ENCODE results near the gene OXLD1. TPM values are rescaled to one million over a fixed set of nuclear protein-coding genes. Genes with fewer than 3 reads are reported as not detected.
"Not testable (repeated sequence)": the region's sequence is repeated elsewhere in the genome, so short reads cannot be mapped to it uniquely, and the experiment has no call there.

The OXLD1 gene
- total RNA-seq, 1 experiment from 2014 or later: 42.8 TPM

GRCh38 chr17:81630274-81630673 lies 36.1 kb downstream of the OXLD1 start:
- POLR2A ChIA-PET: no interaction called here
- in situ Hi-C loops (cut with HindIII; ENCODE audit: low pct_unique_long_range_greater_than_20kb, low sequenced_read_pairs): no loop called here
- Histone ChIP-seq H3K4me1 (ENCODE audit: control insufficient read depth, insufficient read depth, low read length) (no peaks in the 10 kb centered on the region), H3K27me3 (ENCODE audit: control insufficient read depth, insufficient read depth, low read length) (no peaks in the 10 kb centered on the region), H3K9me3 (ENCODE audit: control insufficient read depth, insufficient read depth, low read depth, low read length) (no peaks in the 10 kb centered on the region), H3K4me3 (ENCODE audit: low read depth in 2 of 2, low read length in 2 of 2) (no peak overlapping the region), H3K27ac (ENCODE audit: low read length) (no peak overlapping the region), H3K36me3 (ENCODE audit: control insufficient read depth, insufficient read depth, low read length) (peaks cover 9% of the 10 kb centered on the region; the same call in 1 of the 2 replicates)
- TF ChIP-seq, protein P1, sequence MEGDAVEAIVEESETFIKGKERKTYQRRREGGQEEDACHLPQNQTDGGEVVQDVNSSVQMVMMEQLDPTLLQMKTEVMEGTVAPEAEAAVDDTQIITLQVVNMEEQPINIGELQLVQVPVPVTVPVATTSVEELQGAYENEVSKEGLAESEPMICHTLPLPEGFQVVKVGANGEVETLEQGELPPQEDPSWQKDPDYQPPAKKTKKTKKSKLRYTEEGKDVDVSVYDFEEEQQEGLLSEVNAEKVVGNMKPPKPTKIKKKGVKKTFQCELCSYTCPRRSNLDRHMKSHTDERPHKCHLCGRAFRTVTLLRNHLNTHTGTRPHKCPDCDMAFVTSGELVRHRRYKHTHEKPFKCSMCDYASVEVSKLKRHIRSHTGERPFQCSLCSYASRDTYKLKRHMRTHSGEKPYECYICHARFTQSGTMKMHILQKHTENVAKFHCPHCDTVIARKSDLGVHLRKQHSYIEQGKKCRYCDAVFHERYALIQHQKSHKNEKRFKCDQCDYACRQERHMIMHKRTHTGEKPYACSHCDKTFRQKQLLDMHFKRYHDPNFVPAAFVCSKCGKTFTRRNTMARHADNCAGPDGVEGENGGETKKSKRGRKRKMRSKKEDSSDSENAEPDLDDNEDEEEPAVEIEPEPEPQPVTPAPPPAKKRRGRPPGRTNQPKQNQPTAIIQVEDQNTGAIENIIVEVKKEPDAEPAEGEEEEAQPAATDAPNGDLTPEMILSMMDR (IDR thresholded peaks at IDR 0.05): no peak
- TF ChIP-seq TCF7L2 (IDR thresholded peaks at IDR 0.05; ENCODE audit: low read depth, low read length): no peak
- no peak for TF ChIP-seq SIN3A (IDR thresholded peaks at IDR 0.05; ENCODE audit: borderline replicate concordance, insufficient read depth, low read depth, low read length)
- TF ChIP-seq REST (IDR thresholded peaks at IDR 0.05; ENCODE audit: insufficient read depth in 1 of 2, low read depth in 2 of 2, low read length in 1 of 2): no peak
- no peak for TF ChIP-seq POLR2AphosphoS5 (IDR thresholded peaks at IDR 0.05; ENCODE audit: low read depth, low read length)
- intact Hi-C loops (cut with micrococcal nuclease; ENCODE audit: unreplicated experiment): loop anchor here (5.0 kb wide), 1 partner anchor 37 kb away; the partner anchor contains the start of genes CCDC137 and OXLD1
- ATAC-seq (no peak), DNase-seq (ENCODE audit: low read depth, low spot score) (no peak)
- CTCF ChIA-PET: no interaction called here
- BruUV-seq (replicated peaks): no TSS peak

GRCh38 chr17:81621494-81622130 lies 44.8 kb downstream of the OXLD1 start:
- no peak; the same call in 1 of the 2 replicates for TF ChIP-seq POLR2AphosphoS5 (IDR thresholded peaks at IDR 0.05; ENCODE audit: low read depth, low read length)
- TF ChIP-seq, protein P1 (IDR thresholded peaks at IDR 0.05): no peak
- no peak for TF ChIP-seq TCF7L2 (IDR thresholded peaks at IDR 0.05; ENCODE audit: low read depth, low read length)
- no peak for TF ChIP-seq SIN3A (IDR thresholded peaks at IDR 0.05; ENCODE audit: borderline replicate concordance, insufficient read depth, low read depth, low read length)
- H3K27ac ChIP-seq (ENCODE audit: low read length): no peak overlapping the region
- intact Hi-C loops (cut with micrococcal nuclease; ENCODE audit: unreplicated experiment) (no loop called here), in situ Hi-C loops (cut with HindIII; ENCODE audit: low pct_unique_long_range_greater_than_20kb, low sequenced_read_pairs) (no loop called here)
- H3K4me3 ChIP-seq (ENCODE audit: low read depth in 2 of 2, low read length in 2 of 2): no peak overlapping the region
- H3K9me3 ChIP-seq (ENCODE audit: control insufficient read depth, insufficient read depth, low read depth, low read length): no peaks in the 10 kb centered on the region
- DNase-seq (ENCODE audit: low read depth, low spot score) (no peak), ATAC-seq (no peak)
- H3K27me3 ChIP-seq (ENCODE audit: control insufficient read depth, insufficient read depth, low read length): no peaks in the 10 kb centered on the region
- ChIA-PET POLR2A (interaction anchor here (0.7 kb wide), 1 partner anchor 37 kb away, joined by 3 read pairs; no protein-coding TSS in a partner anchor), CTCF (interaction anchor here (0.6 kb wide), 1 partner anchor 876 kb away, joined by 3 read pairs; no protein-coding TSS in a partner anchor)
- BruUV-seq (replicated peaks): TSS peak; percentile 41
- no peaks in the 10 kb centered on the region for H3K4me1 ChIP-seq (ENCODE audit: control insufficient read depth, insufficient read depth, low read length)
- H3K36me3 ChIP-seq (ENCODE audit: control insufficient read depth, insufficient read depth, low read length): peaks cover 35% of the 10 kb centered on the region

DNA sequence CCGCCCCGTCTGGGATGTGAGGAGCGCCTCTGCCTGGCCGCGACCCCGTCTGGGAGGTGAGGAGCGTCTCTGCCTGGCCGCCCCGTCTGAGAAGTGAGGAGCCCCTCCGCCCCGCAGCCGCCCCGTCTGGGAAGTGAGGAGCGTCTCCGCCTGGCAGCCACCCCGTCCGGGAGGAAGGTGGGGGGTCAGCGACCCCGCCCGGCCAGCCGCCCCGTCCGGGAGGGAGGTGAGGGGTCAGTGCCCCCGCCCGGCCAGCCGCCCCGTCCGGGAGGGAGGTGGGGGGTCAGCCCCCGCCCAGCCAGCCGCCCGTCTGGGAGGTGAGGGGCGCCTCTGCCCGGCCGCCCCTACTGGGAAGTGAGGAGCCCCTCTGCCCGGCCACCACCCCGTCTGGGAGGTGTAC lies 48.1 kb downstream of the OXLD1 start:
- CTCF ChIA-PET; BruUV-seq (replicated peaks); H3K27me3 ChIP-seq (ENCODE audit: control insufficient read depth, insufficient read depth, low read length); POLR2A ChIA-PET; in situ Hi-C loops (cut with HindIII; ENCODE audit: low pct_unique_long_range_greater_than_20kb, low sequenced_read_pairs); H3K4me3 ChIP-seq (ENCODE audit: low read depth in 2 of 2, low read length in 2 of 2); intact Hi-C loops (cut with micrococcal nuclease; ENCODE audit: unreplicated experiment); H3K9me3 ChIP-seq (ENCODE audit: control insufficient read depth, insufficient read depth, low read depth, low read length); ATAC-seq; DNase-seq (ENCODE audit: low read depth, low spot score); H3K4me1 ChIP-seq (ENCODE audit: control insufficient read depth, insufficient read depth, low read length); H3K27ac ChIP-seq (ENCODE audit: low read length): not testable (repeated sequence)
- H3K36me3 ChIP-seq (ENCODE audit: control insufficient read depth, insufficient read depth, low read length): peaks cover 25% of the 10 kb centered on the region

Data from Panc1 (cell line).